Gastroesophageal sphincter (tissue), 3 donors: ENCODE measurements around the gene CREB3.

Source experiments
- EP300 ChIP-seq: sonication (generic); formaldehyde crosslinking; IDR thresholded peaks from one replicate; pipeline ENCODE4 v1.6.1; 2017; ENCODE audit warnings: antibody characterized with exemption, mild to moderate bottlenecking
- POLR2A ChIP-seq, 2 donors: fragments of 450-650 bp; IDR thresholded peaks; one replicate each; pipeline ENCODE4 v1.6.1; 2017; ENCODE audit warnings: antibody characterized with exemption in 2 of 2, mild to moderate bottlenecking in 2 of 2, moderate library complexity in 1 of 2
- POLR2AphosphoS5 ChIP-seq: sonication (generic); formaldehyde crosslinking; IDR thresholded peaks from one replicate; pipeline ENCODE4 v1.6.1; 2017; ENCODE audit warnings: antibody characterized with exemption
- TF ChIP-seq, protein P1 (sequence below), 4 experiments: fragments of 200-600 bp in 2 of 4; fragments of 450-650 bp in 2 of 4; sonication (generic) in 1 of 4; IDR thresholded peaks; one replicate each; pipeline ENCODE4 v1.5.1; 2017 to 2019; ENCODE audit warnings: antibody characterized with exemption in 4 of 4, mild to moderate bottlenecking in 2 of 4, moderate library complexity in 2 of 4

DNA sequence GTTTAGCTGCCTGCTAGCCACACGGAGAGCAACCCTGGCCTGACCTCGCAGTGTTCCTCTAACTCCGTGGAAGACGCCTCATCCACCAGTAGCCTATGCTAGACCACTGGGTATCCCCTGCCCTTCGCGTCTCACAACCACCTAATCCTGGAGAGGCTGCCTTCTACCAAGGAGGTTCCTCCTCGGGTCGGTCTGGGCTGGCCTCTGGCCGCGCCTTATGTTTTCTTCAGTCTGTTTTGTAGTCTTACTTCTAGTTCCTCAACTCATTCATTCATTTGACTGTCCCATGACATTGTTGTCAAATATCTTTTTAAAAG is 41.2 kb upstream of the CREB3 start:
- no peak for TF ChIP-seq POLR2A (IDR thresholded peaks at IDR 0.05)
- TF ChIP-seq, protein P1, sequence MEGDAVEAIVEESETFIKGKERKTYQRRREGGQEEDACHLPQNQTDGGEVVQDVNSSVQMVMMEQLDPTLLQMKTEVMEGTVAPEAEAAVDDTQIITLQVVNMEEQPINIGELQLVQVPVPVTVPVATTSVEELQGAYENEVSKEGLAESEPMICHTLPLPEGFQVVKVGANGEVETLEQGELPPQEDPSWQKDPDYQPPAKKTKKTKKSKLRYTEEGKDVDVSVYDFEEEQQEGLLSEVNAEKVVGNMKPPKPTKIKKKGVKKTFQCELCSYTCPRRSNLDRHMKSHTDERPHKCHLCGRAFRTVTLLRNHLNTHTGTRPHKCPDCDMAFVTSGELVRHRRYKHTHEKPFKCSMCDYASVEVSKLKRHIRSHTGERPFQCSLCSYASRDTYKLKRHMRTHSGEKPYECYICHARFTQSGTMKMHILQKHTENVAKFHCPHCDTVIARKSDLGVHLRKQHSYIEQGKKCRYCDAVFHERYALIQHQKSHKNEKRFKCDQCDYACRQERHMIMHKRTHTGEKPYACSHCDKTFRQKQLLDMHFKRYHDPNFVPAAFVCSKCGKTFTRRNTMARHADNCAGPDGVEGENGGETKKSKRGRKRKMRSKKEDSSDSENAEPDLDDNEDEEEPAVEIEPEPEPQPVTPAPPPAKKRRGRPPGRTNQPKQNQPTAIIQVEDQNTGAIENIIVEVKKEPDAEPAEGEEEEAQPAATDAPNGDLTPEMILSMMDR (IDR thresholded peaks at IDR 0.05) = no peak
- TF ChIP-seq POLR2AphosphoS5 = no peak
- no peak for TF ChIP-seq EP300
